ENCODE data around the gene RHOH. TPM values are rescaled to one million over a fixed set of nuclear protein-coding genes. Genes with fewer than 3 reads are reported as not detected.

Gene RHOH
- total RNA-seq, 1 donor: not detected

GRCh38 chr4:40204507-40205258 lies 7.9 kb downstream of the RHOH start:
- no peak for TF ChIP-seq CTCF (IDR thresholded peaks at IDR 0.05; ENCODE audit: insufficient read depth, low read length)
- DNase-seq (ENCODE audit: low read depth): no peak

GRCh38 chr4:40205259-40206198 lies 8.7 kb downstream of the RHOH start:
- DNase-seq (ENCODE audit: low read depth): no peak
- TF ChIP-seq CTCF (IDR thresholded peaks at IDR 0.05; ENCODE audit: insufficient read depth, low read length): no peak
- H3K4me3 ChIP-seq (ENCODE audit: low read depth, low read length): no peak overlapping the region

More at GRCh38 chr4:40204507-40205258, 7.9 kb downstream of the RHOH start:
- H3K4me3 ChIP-seq (ENCODE audit: low read depth, low read length): no peak overlapping the region

GRCh38 chr4:40206426-40206825 lies 9.6 kb downstream of the RHOH start:
- TF ChIP-seq CTCF (IDR thresholded peaks at IDR 0.05; ENCODE audit: insufficient read depth, low read length): no peak
- no peak overlapping the region for H3K4me3 ChIP-seq (ENCODE audit: low read depth, low read length)
- no peak for DNase-seq (ENCODE audit: low read depth)

GRCh38 chr4:40209401-40209800 lies 12.6 kb downstream of the RHOH start:
- no peak overlapping the region for H3K4me3 ChIP-seq (ENCODE audit: low read depth, low read length)
- DNase-seq (ENCODE audit: low read depth): no peak
- no peak for TF ChIP-seq CTCF (IDR thresholded peaks at IDR 0.05; ENCODE audit: insufficient read depth, low read length)

GRCh38 chr4:40210776-40211175 lies 13.9 kb downstream of the RHOH start:
- DNase-seq (ENCODE audit: low read depth): no peak
- TF ChIP-seq CTCF (IDR thresholded peaks at IDR 0.05; ENCODE audit: insufficient read depth, low read length): no peak
- no peak overlapping the region for H3K4me3 ChIP-seq (ENCODE audit: low read depth, low read length)

- DNase-seq (ENCODE audit: low read depth): no peak
- no peak for TF ChIP-seq CTCF (IDR thresholded peaks at IDR 0.05; ENCODE audit: insufficient read depth, low read length)
- H3K4me3 ChIP-seq (ENCODE audit: low read depth, low read length): no peak overlapping the region
Measured at GRCh38 chr4:40211224-40212185, 14.7 kb downstream of the RHOH start.

Measured in fibroblast of the aortic adventitia (primary cell).